Astrocyte of the cerebellum (primary cell): ENCODE data around the gene NRAP.
A peak's percentile ranks its signal among the peaks of the same experiment; 100 is the strongest.

Source experiments
- DNase-seq: peaks from one replicate; pipeline ENCODE4 v3.0.0-alpha.2; 2011; ENCODE audit warnings: low read depth
- H3K4me3 ChIP-seq: 2 replicates; pipeline ENCODE4 v1.5.1; 2011; ENCODE audit warnings: mild to moderate bottlenecking, low read depth, low read length, moderate library complexity
- in situ Hi-C: cut with HindIII; loops from 2 replicates; pipeline ENCODE4 v1.10.0; 2017; ENCODE audit warnings: low sequenced_read_pairs
- TF ChIP-seq, protein P1 (sequence below): IDR thresholded peaks from 2 replicates; pipeline ENCODE4 v1.5.1; 2012; ENCODE audit warnings: low read length, low read depth, moderate library complexity, mild to moderate bottlenecking; ENCODE audit errors: missing control alignments

NRAP gene

GRCh38 chr10:113628607-113629153 is 35.2 kb downstream of the NRAP start:
- in situ Hi-C loops = no loop called here
- no peak overlapping the region for H3K4me3 ChIP-seq
- no peak for DNase-seq
- TF ChIP-seq, protein P1, sequence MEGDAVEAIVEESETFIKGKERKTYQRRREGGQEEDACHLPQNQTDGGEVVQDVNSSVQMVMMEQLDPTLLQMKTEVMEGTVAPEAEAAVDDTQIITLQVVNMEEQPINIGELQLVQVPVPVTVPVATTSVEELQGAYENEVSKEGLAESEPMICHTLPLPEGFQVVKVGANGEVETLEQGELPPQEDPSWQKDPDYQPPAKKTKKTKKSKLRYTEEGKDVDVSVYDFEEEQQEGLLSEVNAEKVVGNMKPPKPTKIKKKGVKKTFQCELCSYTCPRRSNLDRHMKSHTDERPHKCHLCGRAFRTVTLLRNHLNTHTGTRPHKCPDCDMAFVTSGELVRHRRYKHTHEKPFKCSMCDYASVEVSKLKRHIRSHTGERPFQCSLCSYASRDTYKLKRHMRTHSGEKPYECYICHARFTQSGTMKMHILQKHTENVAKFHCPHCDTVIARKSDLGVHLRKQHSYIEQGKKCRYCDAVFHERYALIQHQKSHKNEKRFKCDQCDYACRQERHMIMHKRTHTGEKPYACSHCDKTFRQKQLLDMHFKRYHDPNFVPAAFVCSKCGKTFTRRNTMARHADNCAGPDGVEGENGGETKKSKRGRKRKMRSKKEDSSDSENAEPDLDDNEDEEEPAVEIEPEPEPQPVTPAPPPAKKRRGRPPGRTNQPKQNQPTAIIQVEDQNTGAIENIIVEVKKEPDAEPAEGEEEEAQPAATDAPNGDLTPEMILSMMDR = no peak

GRCh38 chr10:113627836-113628235 is 36.0 kb downstream of the NRAP start:
- TF ChIP-seq, protein P1 = no peak
- DNase-seq = no peak
- in situ Hi-C loops = no loop called here
- no peak overlapping the region for H3K4me3 ChIP-seq

DNA sequence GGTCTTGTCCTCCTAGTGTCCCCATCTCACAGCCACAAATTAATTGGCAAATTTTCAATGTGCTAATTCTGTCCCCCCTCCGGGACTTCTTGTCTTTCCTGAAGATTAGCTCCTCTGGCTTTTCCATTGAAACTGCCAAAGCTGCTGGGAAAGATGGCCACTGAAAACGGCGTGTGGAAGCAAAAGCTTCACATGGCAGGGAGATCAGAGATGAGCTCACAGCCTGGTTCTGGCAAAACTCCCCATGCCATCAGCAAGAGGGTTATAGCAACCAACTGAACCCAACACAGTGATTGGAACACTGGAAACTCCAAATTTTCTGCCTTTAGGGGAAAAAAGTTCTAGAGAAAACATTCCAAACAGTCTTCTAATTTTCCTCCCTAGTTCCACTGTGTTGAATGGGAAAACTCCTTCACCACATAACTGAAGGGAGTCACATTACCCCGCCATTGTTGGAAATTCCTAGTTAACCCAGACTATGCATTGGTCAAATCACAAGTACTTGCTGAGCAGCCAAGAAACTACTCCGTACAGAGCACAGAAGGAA is 37.0 kb downstream of the NRAP start:
- TF ChIP-seq, protein P1 = no peak
- in situ Hi-C loops = no loop called here
- H3K4me3 ChIP-seq = no peak overlapping the region
- peak; percentile 31 for DNase-seq

- DNase-seq = no peak
- in situ Hi-C loops = no loop called here
- TF ChIP-seq, protein P1 = no peak
- H3K4me3 ChIP-seq = no peak overlapping the region
Measured at GRCh38 chr10:113625461-113626186, 38.2 kb downstream of the NRAP start.

- in situ Hi-C loops = no loop called here
- no peak for DNase-seq
- TF ChIP-seq, protein P1 = no peak
- no peak overlapping the region for H3K4me3 ChIP-seq
Measured at GRCh38 chr10:113622831-113623230, 41.0 kb downstream of the NRAP start.

GRCh38 chr10:113621799-113622198 is 42.0 kb downstream of the NRAP start:
- H3K4me3 ChIP-seq = no peak overlapping the region
- DNase-seq = no peak
- in situ Hi-C loops = no loop called here
- TF ChIP-seq, protein P1 = no peak
